NCI-H2196 (cell line): ENCODE data around the gene SPINK13.
"Not testable (repeated sequence)": the region's sequence is repeated elsewhere in the genome, so short reads cannot be mapped to it uniquely, and the experiment has no call there.

Source experiments
- DNase-seq: peaks from one replicate; lab custom pipeline; 2025; ENCODE audit not compliant: unreplicated experiment; lab: John Stamatoyannopoulos, UW

Gene SPINK13

GRCh38 chr5:148268566-148268965 lies at the start of gene SPINK13:
Gene SPINK13, plus strand, starts transcription at chr5:148268794. Its CDS starts 1,279 bp downstream, at chr5:148270073.
- no peak for DNase-seq

- DNase-seq = no peak
These were observed 47.1 kb upstream of the SPINK13 start for GRCh38 chr5:148221508-148221907.

GRCh38 chr5:148224117-148224742 lies 44.4 kb upstream of the SPINK13 start:
- no peak for DNase-seq

GRCh38 chr5:148228392-148228984 lies 40.1 kb upstream of the SPINK13 start:
- DNase-seq = no peak

GRCh38 chr5:148229840-148230239 lies 38.8 kb upstream of the SPINK13 start:
- no peak for DNase-seq

GRCh38 chr5:148230240-148230639 lies 38.4 kb upstream of the SPINK13 start:
- DNase-seq = no peak

GRCh38 chr5:148237785-148238417 lies 30.7 kb upstream of the SPINK13 start:
- no peak for DNase-seq

GRCh38 chr5:148238418-148238794 lies 30.2 kb upstream of the SPINK13 start, which contains the start of gene MARCOL:
Gene MARCOL, plus strand, starts transcription at chr5:148238525. Its CDS starts 73 bp downstream, at chr5:148238598.
- DNase-seq = no peak

- no peak for DNase-seq
These were observed 19.7 kb upstream of the SPINK13 start for GRCh38 chr5:148248894-148249293.

- no peak for DNase-seq
These were observed 13.1 kb upstream of the SPINK13 start for GRCh38 chr5:148255456-148255855.

GRCh38 chr5:148259288-148259687 lies 9.3 kb upstream of the SPINK13 start:
- DNase-seq = no peak

GRCh38 chr5:148261221-148261620 lies 7.4 kb upstream of the SPINK13 start:
- DNase-seq = no peak

- no peak for DNase-seq
These were observed 632 bp upstream of the SPINK13 start for GRCh38 chr5:148267962-148268361.

GRCh38 chr5:148275129-148275528 lies 6.5 kb downstream of the SPINK13 start:
- DNase-seq = not testable (repeated sequence)

GRCh38 chr5:148280893-148281292 lies 12.3 kb downstream of the SPINK13 start:
- not testable (repeated sequence) for DNase-seq

- DNase-seq = not testable (repeated sequence)
These were observed 12.7 kb downstream of the SPINK13 start for GRCh38 chr5:148281336-148281735.

GRCh38 chr5:148290271-148291195 lies 21.9 kb downstream of the SPINK13 start:
- peak; percentile 15 for DNase-seq

- no peak for DNase-seq
These were observed 29.1 kb downstream of the SPINK13 start for GRCh38 chr5:148297731-148298130.

GRCh38 chr5:148306446-148306845 lies 37.9 kb downstream of the SPINK13 start:
- no peak for DNase-seq

GRCh38 chr5:148309019-148309418 lies 40.4 kb downstream of the SPINK13 start:
- no peak for DNase-seq

- DNase-seq = no peak
These were observed 41.2 kb downstream of the SPINK13 start for GRCh38 chr5:148309746-148310145.
